ENCODE results near the gene SLIRP.
"Not testable (repeated sequence)": the region's sequence is repeated elsewhere in the genome, so short reads cannot be mapped to it uniquely, and the experiment has no call there.

The SLIRP gene

DNA sequence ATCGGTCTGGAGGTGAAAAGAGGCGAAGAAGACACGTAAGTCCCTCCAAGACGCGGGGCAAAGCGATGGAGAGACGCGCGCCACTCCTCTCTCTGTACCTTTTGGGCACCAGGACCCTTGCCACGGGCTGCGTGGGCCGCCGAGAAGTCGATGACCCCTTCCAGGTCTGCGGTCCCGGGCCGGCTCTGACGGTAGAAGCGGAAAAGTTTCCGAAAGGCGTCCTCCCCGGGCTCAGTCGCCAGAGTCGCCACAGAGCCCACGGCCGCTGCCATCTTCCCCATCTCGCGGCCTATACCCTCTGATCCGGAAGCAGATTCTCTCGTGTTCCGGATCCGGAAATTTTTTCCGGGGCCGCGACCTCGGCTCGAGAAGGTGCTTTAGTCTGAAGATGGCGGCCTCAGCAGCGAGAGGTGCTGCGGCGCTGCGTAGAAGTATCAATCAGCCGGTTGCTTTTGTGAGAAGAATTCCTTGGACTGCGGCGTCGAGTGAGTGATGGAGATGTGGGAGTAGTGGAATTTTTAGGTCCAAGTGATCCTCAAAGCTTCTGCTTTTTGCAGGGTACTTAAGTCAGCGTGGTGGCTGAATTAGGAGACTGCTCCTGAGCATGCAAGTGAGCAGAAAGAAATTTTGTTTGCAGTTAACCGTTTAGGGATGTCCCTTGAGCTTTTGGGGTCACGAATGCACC, at the start of gene SLIRP, which contains the start of gene ALKBH1:
SLIRP (plus strand) TSS at position 380 of the 685 bp plus-strand sequence; CDS start at position 389, 9 bp downstream.
ALKBH1 (minus strand) TSS at position 300 of the 685 bp plus-strand sequence; CDS start at position 281, 19 bp downstream.
- peak; percentile 91 for DNase-seq (ENCODE audit: low spot score)

DNA sequence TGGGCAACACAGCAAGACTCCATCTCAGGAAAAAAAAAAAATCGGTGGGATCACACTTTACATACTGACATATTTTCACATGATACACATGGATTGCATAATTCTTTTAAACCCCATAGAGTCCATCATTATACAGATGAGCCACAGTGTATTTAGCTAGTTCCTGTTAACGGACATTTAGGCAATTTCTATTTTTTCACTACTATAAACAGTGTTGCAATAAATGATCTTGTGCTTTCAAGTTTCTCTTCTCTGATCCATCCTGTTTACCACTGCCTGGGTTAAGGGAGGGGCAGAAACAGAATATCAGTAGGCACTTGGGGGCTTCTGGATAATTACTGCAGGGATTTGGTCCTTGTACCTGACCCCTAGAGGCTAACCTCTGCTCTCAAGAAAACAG, 48.1 kb upstream of the SLIRP start:
- no peak for DNase-seq (ENCODE audit: low spot score)

DNA sequence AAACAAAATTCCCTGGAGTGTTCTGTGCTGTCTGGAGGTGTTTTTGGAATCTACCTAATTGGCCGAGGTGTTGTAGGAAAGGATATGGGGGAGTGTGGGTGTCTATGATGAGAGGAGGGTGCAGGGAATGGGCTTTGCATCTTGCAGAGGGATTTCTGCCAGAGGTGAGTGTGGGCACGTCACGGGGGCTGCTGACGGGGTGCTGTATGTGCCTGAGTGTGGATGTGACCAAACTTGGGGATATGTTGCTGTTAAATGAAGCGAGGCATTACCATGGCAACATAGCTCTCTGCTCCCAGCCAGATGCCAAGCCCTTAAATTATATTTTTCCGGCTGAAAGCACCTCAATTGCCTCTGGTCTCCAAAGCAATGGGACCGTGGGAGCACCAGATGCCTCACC, 47.1 kb upstream of the SLIRP start:
- no peak for DNase-seq (ENCODE audit: low spot score)

DNA sequence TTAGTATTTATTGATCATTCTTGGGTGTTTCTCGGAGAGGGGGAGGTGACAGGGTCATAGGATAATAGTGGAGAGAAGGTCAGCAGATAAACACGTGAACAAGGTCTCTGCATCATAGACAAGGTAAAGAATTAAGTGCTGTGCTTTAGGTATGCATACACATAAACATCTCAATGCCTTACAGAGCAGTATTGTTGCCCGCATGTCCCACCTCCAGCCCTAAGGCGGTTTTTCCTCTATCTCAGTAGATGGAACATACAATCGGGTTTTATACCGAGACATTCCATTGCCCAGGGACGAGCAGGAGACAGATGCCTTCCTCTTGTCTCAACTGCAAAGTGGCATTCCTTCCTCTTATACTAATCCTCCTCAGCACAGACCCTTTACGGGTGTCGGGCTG, 46.3 kb upstream of the SLIRP start:
- not testable (repeated sequence) for DNase-seq (ENCODE audit: low spot score)

DNA sequence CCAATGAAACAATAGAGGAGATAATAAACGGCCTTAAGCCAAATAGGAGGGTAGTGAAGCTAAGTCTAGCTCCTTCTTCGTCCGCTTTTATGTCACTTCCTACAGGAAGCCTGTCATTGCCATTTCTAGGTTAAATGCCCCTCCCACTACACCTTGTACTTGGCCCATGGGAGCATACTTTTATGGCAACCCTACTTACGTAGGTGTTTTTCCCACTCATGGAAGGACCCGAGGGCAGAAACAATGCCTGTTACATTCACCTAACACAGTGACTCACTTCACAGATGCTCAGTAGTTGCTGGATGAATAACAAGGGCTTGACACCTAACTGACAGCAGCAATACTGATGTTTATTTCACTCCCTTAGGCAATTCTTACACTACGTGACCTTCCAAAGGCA, 44.6 kb upstream of the SLIRP start:
- no peak for DNase-seq (ENCODE audit: low spot score)

DNA sequence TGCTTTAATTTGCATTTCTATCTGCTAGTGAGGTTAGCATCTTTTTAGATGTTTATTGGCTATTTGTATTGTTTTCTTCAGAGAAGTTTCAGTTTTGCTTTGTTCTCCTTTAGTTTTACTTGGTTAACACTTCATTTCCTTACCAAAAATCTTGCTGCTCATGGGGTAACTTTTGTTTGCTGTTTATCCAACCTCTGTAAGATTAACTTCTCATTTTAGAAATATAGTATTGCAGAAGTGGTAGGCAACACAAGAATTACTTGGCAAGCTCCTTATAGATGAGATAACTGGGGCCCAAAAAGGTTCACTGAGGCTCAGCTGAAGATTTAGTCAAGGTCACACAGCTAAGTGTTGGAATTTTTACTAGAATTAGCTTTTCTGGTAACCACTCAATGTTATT, 40.6 kb upstream of the SLIRP start:
- no peak for DNase-seq (ENCODE audit: low spot score)

DNA sequence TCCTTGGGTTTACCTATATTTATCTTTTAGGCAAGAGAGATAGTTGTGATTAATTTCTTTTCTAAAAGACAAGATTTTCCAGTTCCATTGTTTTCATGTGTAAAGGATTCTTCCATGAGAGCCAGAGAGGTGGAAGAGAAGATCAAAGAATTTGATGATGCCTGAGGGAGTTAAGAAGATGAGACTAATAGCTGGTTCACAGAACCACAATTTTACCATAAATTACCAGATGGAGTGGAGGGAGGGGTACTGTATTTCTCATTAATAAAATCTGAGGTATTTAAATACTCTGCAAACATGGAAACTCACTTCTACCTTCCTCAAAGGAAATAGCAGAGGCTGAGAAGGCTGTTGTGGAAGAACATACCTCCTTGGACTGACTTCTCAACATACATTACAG, 34.7 kb upstream of the SLIRP start:
- no peak for DNase-seq (ENCODE audit: low spot score)

DNA sequence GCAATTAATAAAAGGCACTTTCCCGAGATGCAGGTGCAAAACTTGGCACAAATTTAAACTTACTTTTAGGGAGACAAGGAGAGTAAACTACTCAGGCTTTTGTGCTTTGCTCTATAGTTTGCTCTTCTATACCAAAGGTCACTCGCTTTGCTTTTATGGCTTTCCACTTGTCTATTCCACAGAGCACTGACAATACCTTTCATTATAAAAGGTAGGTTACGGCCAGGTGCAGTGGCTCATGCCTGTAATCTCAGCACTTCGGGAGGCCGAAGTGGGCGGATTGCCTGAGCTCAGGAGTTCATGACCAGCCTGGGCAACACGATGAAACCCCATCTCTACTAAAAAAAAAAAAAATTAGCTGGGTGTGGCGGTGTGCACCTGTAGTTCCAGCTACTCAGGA, 33.0 kb upstream of the SLIRP start:
- DNase-seq (ENCODE audit: low spot score), result no peak

DNA sequence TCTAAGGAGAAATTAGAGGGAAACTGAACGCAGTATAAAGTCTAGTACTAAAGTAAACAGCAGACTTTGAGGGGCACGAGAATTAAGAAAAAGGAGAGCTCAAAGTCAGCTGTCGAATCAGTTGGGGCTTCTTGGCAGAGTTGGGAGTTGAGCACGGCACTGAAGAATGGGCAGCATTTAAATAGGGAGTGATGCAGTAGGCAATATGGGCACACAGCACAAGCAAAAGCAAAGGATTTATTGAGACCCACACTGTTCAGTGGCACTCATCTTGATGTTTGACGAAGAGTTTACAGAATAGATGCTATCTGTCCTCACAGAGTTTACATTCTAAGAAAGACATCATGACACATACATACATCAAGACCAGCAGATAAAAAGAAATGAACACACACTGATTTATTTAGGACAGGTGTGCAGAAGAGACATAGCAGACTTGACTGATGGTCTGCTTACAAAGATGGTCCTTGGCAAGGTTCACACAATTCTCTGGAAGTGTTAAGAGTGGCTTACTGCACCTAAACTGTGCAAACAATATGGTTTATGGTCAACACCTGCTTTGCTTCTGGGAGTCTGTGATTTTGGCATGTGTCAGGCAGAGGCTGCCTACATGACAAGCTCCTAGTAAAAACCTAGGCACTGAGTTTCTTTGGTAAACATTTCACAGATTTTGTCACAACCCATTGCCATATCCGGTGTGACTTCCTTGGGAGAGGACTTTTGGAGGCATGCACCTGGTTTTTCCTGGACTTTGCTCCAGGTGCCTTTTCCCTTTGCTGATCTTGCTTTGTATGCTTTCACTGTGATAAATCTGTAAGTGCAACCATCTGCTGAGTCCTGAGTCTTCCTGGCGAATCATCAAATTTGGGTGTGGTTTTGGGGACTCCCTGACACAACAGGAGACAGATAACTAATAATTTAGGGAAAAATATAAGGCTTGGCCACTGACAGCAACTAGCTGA, 26.4 kb upstream of the SLIRP start:
- DNase-seq (ENCODE audit: low spot score), result no peak

DNA sequence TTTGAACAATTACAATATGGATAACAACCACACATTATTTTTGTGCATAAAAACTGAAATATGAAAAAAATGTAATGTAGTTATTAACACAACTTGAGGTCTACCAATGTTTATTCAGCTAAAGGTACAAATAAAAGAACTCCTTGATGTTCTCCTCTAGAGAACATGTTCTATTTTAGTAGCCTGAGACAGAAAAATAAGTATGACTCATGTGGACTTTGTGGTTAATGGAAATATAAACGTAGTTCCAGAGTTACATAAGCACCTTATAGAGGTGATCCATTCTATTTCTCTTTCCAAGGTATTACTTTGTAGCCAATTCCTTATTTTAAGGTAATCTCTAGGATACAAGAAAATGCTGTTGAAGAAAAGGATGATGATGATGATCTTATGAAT, 25.7 kb upstream of the SLIRP start:
- DNase-seq (ENCODE audit: low spot score), result no peak

DNA sequence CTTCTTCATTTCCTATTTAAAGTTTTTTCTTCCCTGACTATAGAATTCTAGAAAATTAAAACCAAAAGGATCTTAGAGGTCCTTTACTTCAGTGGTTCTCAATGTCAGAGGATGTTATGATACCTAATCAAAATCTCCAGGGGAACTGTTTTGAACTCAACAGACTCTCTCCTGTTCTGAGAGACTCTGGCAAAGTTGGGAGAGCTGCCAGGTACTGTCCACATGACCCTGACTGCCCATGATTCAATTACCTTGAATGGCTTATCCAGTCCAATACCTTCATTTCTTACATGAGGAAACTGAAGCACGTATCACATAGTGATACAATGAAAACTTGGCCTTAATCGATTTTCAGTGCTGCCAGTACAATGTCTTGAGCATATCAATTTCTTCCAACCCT, 16.6 kb upstream of the SLIRP start:
- DNase-seq (ENCODE audit: low spot score), result no peak

DNA sequence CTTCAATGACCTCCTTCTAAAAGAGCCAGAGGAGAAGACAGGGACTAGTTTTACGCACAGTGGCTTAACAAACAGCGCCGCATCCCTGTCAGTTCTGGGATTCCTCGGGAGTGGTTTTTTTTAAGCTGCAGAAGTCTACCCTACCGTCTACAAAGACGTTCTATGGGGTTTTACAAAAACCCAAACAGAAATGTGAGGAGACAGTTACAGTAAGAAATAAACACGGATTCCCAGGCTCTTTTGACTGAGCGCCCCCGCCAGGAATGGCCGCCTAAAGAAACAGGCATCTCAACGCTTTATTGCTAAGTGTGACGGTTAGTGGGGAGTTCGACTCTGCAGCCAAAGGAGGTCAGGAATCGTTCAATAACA, 564 bp upstream of the SLIRP start:
- DNase-seq (ENCODE audit: low spot score), result peak; percentile 25

DNA sequence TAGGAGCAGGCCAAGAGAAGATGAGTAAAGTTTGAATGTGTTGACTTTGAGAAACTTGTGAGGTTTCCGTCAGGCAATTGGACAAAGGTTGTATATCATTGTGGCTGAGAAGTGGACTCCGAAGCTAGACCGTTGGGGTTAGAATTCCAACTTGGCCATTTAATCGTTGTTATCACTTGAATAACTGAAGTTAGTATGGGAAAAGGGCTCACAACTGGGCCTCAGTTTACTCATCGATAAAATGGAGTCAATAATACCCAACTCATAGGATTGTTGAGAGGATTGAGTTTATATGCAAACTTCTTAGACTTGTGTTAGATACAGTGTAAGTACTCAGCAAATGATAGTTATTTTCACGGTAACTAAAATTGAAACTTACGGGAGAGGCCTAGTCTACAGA, 846 bp downstream of the SLIRP start:
- no peak for DNase-seq (ENCODE audit: low spot score)

DNA sequence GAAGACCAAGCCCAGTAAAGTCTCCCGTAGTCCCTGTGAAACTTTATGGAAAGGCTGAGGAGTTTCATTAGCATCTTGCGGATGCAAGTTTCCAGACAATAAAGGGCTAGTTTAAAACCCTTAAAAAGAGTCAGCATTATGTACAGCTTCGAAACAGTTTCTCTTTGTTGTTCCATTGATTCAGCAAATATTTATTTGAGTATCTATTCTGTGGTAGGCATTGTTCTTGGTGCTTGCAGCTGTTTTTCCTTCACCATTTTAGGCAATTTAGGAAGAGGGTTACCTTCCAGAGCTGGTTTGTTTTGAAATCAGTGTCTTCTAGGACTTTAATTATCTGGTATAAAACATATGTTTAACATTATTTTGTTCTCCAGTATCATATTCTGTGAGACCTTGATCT, 1.5 kb downstream of the SLIRP start:
- no peak for DNase-seq (ENCODE audit: low spot score)

DNA sequence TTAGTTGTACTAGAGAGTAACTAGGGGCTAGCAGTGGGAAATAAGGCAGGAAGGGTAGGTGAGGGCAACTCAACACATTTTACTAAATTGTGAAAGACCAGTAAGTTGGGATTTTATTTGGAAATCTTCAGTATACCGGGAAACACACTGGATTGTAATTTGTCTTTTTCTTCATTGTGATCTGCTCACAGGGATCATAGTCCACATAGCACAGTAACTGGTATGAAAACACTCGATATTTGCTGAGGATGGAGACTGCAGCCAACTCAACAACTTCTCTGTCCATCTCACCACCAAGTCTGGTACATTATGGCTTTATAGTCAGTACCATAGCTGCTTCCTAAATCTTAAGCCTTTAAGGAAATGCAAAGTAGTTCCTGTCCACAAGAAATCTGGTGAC, 2.5 kb downstream of the SLIRP start:
- DNase-seq (ENCODE audit: low spot score), result no peak

DNA sequence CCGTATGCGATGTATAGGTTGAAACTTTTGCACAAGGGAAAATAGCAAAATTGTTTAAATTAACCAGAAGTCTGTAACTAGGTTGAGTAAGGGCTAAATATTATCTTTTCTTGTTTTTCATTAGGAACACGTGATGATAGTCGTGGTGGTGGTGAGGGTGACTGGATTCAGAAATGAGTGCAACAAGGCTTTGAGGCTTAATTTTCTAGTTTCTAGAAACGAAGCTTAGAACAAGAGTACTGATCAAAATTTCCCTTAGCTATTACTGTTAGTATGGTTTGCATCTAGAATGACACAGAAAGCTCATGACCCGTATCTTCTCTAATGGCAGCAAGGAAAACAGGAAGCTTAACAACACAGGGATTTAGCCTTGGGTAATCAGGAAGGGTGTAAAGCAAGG, 7.0 kb downstream of the SLIRP start:
- DNase-seq (ENCODE audit: low spot score), result no peak

DNA sequence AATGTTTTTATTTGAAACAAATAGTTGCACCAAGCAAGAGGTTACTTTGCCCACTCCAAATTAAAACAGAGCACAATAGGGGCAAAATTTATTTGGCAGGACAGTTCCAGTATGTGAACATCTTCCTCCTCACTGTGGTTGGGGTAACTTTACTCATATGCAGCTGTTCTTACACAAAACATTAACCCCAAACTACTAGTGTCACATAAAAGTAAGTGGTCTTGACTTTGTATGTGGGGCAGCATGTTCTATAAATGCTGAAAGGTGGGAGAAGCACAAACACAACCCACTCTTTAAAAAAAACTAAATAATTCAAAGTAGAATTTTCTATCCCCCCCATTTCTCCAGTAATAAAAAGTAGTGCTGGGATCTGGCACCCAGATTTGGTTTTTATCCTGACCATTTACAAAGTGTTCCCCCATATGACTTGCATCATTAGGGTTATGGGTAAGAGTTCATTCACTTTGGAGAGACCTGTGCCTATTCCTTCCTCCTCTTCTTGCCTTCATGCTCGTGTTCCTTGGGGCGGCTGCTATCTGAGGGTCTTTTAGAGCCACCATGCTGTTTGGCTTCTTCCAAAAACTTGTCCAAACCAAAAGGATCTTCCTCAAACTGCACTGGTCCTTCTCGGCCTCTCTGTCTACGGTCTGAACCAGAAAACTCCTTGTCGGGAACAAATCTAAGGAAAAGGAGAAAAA, 9.9 kb downstream of the SLIRP start:
- no peak for DNase-seq (ENCODE audit: low spot score)

DNA sequence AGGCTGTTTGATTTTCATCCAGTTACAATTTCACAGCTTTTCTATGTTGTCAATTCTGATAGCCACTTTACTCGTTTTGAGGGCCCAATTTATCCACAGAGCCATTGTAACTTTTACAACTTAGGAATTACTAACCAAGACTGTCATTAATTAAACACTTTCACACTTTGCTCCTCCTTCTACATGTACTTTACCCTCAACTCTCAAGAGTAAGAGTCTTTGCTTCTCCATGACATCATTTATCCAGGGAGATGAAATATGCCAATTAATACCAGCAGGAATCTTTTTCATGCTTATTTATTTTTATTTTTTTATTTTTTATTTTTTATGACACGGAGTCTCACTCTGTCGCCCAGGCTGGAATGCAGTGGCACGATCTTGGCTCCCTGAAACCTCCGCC, 13.5 kb downstream of the SLIRP start:
- DNase-seq (ENCODE audit: low spot score), result no peak

DNA sequence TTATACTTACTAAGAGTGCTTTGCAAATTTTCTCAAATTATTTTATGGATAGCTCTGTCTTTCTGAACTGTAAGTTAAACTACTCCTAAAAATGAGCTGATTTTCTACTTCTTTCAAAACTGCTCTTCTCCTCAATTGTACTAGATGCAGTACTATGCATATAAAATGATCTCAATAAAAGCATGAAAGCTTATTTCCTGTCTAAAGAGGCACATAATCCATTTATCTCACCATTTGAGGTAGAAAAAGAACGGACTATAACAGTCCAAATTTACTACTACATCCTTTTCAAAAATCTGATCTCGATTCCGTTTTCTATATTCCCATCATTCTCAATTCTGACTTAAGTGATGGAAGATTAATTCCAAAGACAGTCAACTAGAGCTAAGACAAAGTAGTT, 14.4 kb downstream of the SLIRP start:
- DNase-seq (ENCODE audit: low spot score), result no peak

DNA sequence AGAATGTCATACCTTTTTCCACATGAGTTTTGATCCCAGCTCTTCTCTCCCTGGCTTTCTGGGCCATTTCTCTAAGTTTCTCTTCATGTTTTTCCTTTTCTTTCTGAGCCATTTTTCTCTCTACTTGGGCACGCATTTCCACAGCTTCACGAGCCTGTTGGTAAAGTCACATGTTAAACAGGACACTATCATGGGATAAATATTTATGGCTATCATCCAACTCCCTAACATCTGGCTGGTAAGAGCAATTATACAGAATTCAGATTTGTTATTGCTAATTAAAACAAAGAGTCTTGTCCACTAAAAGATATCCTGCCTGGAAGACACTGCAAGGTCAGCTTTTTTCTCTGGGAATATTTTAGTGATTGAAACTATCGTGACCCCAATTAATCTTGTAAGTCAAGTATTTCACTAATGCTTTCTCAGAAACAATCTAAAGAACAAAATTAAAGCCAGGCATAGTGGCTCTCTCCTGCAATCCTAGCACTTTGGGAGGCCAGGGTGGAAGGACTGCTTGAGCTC, 23.1 kb downstream of the SLIRP start:
- no peak for DNase-seq (ENCODE audit: low spot score)

DNA sequence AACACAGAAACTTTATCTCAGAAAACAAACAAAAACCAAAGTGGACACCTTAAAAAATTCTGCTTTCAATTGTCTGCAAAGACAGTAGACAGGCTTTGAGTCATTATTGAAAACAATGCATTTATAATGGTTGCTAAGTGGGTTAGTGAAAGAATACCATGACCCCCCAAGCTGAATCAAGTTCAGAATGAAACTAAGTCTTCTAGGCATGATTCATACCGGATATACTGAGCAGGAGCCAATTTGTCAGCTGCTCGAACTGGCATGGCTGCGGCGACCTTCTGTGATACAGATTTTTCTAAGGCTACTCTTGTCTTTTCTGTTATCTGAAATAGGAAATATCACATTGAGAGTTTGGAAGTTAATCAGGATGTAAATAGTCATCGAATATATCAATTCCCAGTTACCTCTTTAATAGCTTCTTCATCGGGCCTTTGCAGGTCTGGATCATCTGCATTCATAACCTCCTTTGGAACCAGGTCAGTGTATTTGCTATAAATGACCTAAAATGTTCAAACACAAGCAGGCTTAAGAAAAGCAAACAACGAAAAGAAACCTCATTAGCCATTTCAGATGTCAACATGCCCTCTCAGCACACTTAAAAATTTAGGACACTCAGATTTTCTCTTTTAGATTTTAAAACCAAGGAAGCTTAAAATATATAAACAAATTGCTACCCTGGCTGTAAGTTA, 30.8 kb downstream of the SLIRP start:
- peak; percentile 53 for DNase-seq (ENCODE audit: low spot score)

DNA sequence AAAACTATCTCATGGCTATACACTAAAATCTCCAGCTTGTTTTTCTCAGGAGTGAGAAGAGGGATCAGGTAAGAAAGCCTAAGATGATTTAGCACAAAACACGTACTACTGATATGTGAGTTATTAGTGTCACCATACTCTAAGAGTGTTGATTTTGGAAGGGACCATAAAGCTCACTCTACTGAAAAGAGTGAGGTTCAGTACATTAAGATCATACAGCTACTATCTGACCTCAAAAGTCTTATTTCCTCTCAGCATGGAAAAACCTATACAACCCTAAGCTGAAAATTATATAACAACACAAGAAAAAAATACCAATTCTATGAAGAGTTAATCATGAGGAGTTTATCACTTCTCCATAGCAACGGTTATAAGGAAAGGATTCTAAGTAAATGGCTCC, 33.5 kb downstream of the SLIRP start:
- no peak for DNase-seq (ENCODE audit: low spot score)

Data from CD4-positive, alpha-beta T cell treated with Interleukin-2 at 100 ng/mL for 4 hours (primary cell).